Heart left ventricle (tissue), 16 donors: ENCODE data around the gene TCF4. TPM values are rescaled to one million over a fixed set of nuclear protein-coding genes. Genes with fewer than 3 reads are reported as not detected.
A peak's percentile ranks its signal among the peaks of the same experiment; 100 is the strongest.

Experiments used
- ATAC-seq, 4 donors: fragments of 200-7000 bp; cut with Tn5 transposase; one replicate each; pipeline ENCODE4 v1.9.1; 2020 to 2022; ENCODE audit warnings: moderate library complexity in 4 of 4, mild to moderate bottlenecking in 3 of 4, moderate number of reproducible peaks in 1 of 4
- DNase-seq, 5 donors: peaks; one replicate each; pipeline ENCODE4 v3.0.0-alpha.2; 2020
- H3K27ac ChIP-seq, 12 donors: fragments of 200-600 bp; sonication (generic) in 4 of 12; one replicate each; pipeline versions ENCODE4 v1.5.0 to v1.8.0; 2016 to 2022; ENCODE audit warnings: mild to moderate bottlenecking in 2 of 12
- H3K27me3 ChIP-seq, 9 donors: fragments of 200-600 bp; sonication (generic) in 2 of 9; one replicate each; pipeline versions ENCODE4 v1.5.1 to v1.8.0; 2016 to 2022; ENCODE audit warnings: mild to moderate bottlenecking in 3 of 9
- H3K36me3 ChIP-seq, 9 donors: fragments of 200-600 bp; sonication (generic) in 2 of 9; one replicate each; pipeline versions ENCODE4 v1.5.0 to v1.8.0; 2018 to 2022; ENCODE audit warnings: mild to moderate bottlenecking in 2 of 9
- H3K4me1 ChIP-seq, 12 donors: fragments of 200-600 bp; sonication (generic) in 4 of 12; one replicate each; pipeline versions ENCODE4 v1.5.0 to v1.8.0; 2016 to 2022; ENCODE audit warnings: mild to moderate bottlenecking in 3 of 12
- H3K4me3 ChIP-seq, 12 donors: fragments of 200-600 bp; sonication (generic) in 4 of 12; one replicate each; pipeline versions ENCODE4 v1.5.0 to v1.8.0; 2017 to 2022; ENCODE audit warnings: mild to moderate bottlenecking in 9 of 12, moderate library complexity in 4 of 12
- H3K9me3 ChIP-seq, 12 donors: fragments of 200-600 bp; sonication (generic) in 4 of 12; one replicate each; pipeline versions ENCODE4 v1.5.0 to v1.8.0; 2016 to 2022; ENCODE audit warnings: mild to moderate bottlenecking in 1 of 12
- POLR2A ChIP-seq, 2 donors: fragments of 450-650 bp; IDR thresholded peaks; one replicate each; pipeline ENCODE4 v1.6.1; 2017; ENCODE audit warnings: antibody characterized with exemption in 2 of 2, mild to moderate bottlenecking in 2 of 2, moderate library complexity in 2 of 2
- WGBS, 4 donors: extraction: QIAGEN DNeasy Blood & Tissue Kit in 2 of 4; methylation state at CpG; one replicate each; pipeline versions ENCODE4 v1.1.5 to v1.1.7; 2013 to 2018; 5-methylcytosine and 5-hydroxymethylcytosine counted together
- intact Hi-C, 10 donors: fragments of 100-400 bp; cut with DNase I; formaldehyde crosslinking; loops; one replicate each; pipeline versions ENCODE4 v1.11.1 to v1.14.2; 2022
- polyA plus RNA-seq, 2 donors: library from polyadenylated mRNA; stranded (reverse); fragments of 200-250 nt; gene quantifications; one replicate each; pipeline ENCODE4 v1.2.3, GENCODE V29; 2013
- total RNA-seq, 9 donors: library from RNA; depleted of rRNA in 2 of 9; stranded (reverse); fragments of >200 nt in 2 of 9; fragmentation: NEBNext Ultra II Directional in 3 of 9; extraction: Animal tissue kit (Norgen Biotek cat#: 25700) in 3 of 9; gene quantifications; one replicate each; pipeline versions ENCODE4 v1.1.0 to v1.2.4, GENCODE V29; 2016 to 2023
- TF ChIP-seq, protein P1 (sequence below), 12 donors: fragments of 200-600 bp; sonication (generic) in 4 of 12; IDR thresholded peaks; one replicate each; pipeline versions ENCODE4 v1.5.0 to v1.8.0; 2018 to 2022; ENCODE audit warnings: antibody characterized with exemption in 12 of 12, mild to moderate bottlenecking in 5 of 12
- donor health status: ischemic (EF 13 %, LVEDD 7.1; RV severe dilation, severe dysfunction).
- donor health status: healthy with polysubstance abuse.
- donor health status: DM: no; HTN: yes; CAD: no.
- donor health status: DM: no; HTN: no; CAD: no.
- donor health status: ischemic (EF 25% LVEDD 6.9; RV normal size, moderate dysfunction).
- donor health status: ischemic (EF 25% LVEDD 5.7; RV mildly dilated, moderate dysfunction).
- donor health status: healthy.
- donor health status: DM: yes; HTN: yes; CAD: no.
- donor health status: ischemic (EF 35%, LVEDD 5.7; RV mildly dilated, moderate dysfunction).
- donor health status: nonischemic (EF 11% LVEDD 7.7; RV severe dilation, severe dysfunction).
- donor health status: DM: yes; HTN: yes; CAD: no.
- donor health status: PGD.
- donor health status: ischemic (EF 29% LVEDD 5.4; RV normal size, mild dysfunction).
- donor health status: nonischemic (EF 23%, LVEDD 6.1; RV moderate dilation, normal function).

The TCF4 gene
- total and polyA plus RNA-seq, 11 donors, result 12.8 to 119 (median 71.5) TPM

DNA sequence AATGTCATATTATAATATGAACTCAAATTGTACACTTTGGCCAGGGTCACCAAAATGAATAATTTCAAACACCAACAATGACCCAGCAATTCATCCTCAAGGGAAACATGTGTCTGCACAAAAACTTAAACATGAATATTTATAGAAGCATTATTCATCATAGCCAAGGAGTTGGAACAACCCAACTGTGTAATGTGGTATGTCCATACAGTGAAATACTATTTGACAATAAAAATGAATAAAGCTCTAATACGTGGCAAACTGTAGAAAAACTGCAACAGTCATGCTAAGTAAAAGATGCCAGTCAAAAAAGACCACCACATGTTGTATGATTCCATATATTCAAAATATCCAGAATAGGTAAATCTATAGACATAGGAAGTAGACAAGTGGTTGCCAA lies 334.2 kb downstream of the TCF4 start:
- Histone ChIP-seq H3K4me1 (peaks cover 0 to 41% (median 27%) of the 10 kb centered on the region in 12 donors), H3K9me3 (peaks cover 0 to 8% (median 0%) of the 10 kb centered on the region in 12 donors), H3K27me3 (no peaks in the 10 kb centered on the region), H3K36me3 (peaks cover 0 to 83% (median 61%) of the 10 kb centered on the region in 9 donors), H3K4me3 (no peak overlapping the region), H3K27ac (peak overlapping the region in 3 of 12 donors; percentile 65 to 73 (median 67))
- ATAC-seq (no peak), DNase-seq (no peak)
- no peak for TF ChIP-seq POLR2A (IDR thresholded peaks at IDR 0.05)
- TF ChIP-seq, protein P1, sequence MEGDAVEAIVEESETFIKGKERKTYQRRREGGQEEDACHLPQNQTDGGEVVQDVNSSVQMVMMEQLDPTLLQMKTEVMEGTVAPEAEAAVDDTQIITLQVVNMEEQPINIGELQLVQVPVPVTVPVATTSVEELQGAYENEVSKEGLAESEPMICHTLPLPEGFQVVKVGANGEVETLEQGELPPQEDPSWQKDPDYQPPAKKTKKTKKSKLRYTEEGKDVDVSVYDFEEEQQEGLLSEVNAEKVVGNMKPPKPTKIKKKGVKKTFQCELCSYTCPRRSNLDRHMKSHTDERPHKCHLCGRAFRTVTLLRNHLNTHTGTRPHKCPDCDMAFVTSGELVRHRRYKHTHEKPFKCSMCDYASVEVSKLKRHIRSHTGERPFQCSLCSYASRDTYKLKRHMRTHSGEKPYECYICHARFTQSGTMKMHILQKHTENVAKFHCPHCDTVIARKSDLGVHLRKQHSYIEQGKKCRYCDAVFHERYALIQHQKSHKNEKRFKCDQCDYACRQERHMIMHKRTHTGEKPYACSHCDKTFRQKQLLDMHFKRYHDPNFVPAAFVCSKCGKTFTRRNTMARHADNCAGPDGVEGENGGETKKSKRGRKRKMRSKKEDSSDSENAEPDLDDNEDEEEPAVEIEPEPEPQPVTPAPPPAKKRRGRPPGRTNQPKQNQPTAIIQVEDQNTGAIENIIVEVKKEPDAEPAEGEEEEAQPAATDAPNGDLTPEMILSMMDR (IDR thresholded peaks at IDR 0.05), result no peak
- 88 to 99% (median 95%) methylated on average over 1 of the region's 1 CpG for WGBS, 4 donors
- intact Hi-C loops, result loop anchor here in 2 of 10 donors (5.0 kb wide), 2 partner anchors 63 to 68 kb away; no protein-coding TSS in a partner anchor

DNA sequence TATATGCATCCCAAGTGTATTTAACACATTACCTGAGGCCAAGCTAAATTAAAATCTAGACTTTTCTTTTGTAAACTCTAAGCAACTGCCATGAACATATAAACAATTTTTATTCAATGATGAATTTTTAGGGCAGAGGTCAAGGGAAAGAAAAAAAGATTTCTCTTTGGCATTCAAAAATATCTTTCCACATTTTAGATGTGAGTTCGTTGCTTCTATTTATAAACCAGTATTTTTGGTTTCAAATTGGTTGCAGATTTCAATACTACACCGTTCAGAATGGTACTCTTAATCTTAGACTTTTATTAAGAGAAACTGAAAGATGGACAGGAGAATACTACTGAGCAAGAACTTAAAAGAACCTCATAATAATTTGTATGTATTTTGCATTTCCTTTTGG lies 335.1 kb downstream of the TCF4 start:
- ATAC-seq (no peak), DNase-seq (no peak)
- 6 to 15% (median 9%) methylated on average over 2 of the region's 2 CpGs for WGBS, 4 donors
- intact Hi-C loops, result loop anchor here in 2 of 10 donors (5.0 kb wide), 2 partner anchors 64 to 69 kb away; no protein-coding TSS in a partner anchor
- TF ChIP-seq, protein P1 (IDR thresholded peaks at IDR 0.05), result no peak
- TF ChIP-seq POLR2A (IDR thresholded peaks at IDR 0.05), result no peak
- no peak overlapping the region for H3K4me3 ChIP-seq
- H3K9me3 ChIP-seq, result peaks cover 0 to 8% (median 0%) of the 10 kb centered on the region in 12 donors
- peaks cover 0 to 80% (median 52%) of the 10 kb centered on the region in 9 donors for H3K36me3 ChIP-seq
- H3K27ac ChIP-seq, result peak overlapping the region in 11 of 12 donors; percentile 27 to 79 (median 65)
- no peaks in the 10 kb centered on the region for H3K27me3 ChIP-seq
- H3K4me1 ChIP-seq, result peaks cover 0 to 50% (median 35%) of the 10 kb centered on the region in 12 donors

DNA sequence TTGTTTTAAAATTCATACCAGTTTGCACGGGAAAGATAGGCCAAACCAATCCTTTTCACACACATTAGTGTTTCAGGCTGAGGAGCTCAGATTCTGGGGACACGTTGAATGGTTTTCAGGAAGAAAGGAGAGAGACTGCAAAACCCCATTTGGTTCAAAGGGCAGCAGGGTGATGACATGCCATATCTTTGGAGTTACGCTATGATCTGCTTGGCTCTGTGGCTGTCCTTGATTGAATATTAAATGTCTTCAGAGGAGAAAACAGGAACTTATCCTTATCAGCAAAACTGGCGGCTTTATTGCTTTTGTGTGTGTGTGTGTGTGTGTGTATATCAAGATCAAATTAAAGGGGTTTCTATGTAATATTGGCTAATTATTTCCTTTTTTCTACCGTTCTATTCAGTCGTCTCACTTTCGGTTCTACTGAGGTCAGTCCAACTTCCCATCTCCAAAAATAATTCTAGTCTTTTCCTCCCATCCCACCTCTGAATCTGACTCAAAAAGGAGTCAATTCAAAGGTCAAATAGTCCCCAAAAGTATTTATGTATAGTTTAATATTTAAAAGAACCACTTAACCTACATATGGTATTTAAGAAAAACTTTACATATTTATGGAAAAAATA lies 335.8 kb downstream of the TCF4 start:
- Histone ChIP-seq H3K4me3 (peak overlapping the region in 2 of 12 donors; percentile 17 to 40), H3K9me3 (peaks cover 0 to 8% (median 0%) of the 10 kb centered on the region in 12 donors), H3K27ac (peak overlapping the region in 11 of 12 donors; percentile 27 to 79 (median 65)), H3K4me1 (peaks cover 0 to 58% (median 42%) of the 10 kb centered on the region in 12 donors), H3K36me3 (peaks cover 0 to 77% (median 47%) of the 10 kb centered on the region in 9 donors), H3K27me3 (no peaks in the 10 kb centered on the region)
- ATAC-seq (peak in 3 of 4 donors; percentile 24 to 31 (median 27)), DNase-seq (no peak)
- TF ChIP-seq, protein P1 (IDR thresholded peaks at IDR 0.05), result no peak
- no peak for TF ChIP-seq POLR2A (IDR thresholded peaks at IDR 0.05)
- intact Hi-C loops, result loop anchor here in 2 of 10 donors (5.0 kb wide), 2 partner anchors 65 to 70 kb away; no protein-coding TSS in a partner anchor
- WGBS, 4 donors, result 28 to 49% (median 45%) methylated on average over 7 of the region's 7 CpGs
